Liver (tissue), 9 donors: ENCODE results near the gene OR51T1. TPM values are rescaled to one million over a fixed set of nuclear protein-coding genes. Genes with fewer than 3 reads are reported as not detected.

ENCODE experiments used
- DNase-seq: peaks from one replicate; pipeline ENCODE4 v3.0.0-alpha.2; 2017; ENCODE audit warnings: low spot score
- H3K27ac ChIP-seq, 2 donors: one replicate each; pipeline ENCODE4 v1.7.0; 2013; ENCODE audit warnings: inconsistent platforms in 2 of 2, low read length in 2 of 2, control low read depth in 1 of 2, low read depth in 1 of 2, mild to moderate bottlenecking in 1 of 2
- H3K27me3 ChIP-seq, 4 donors: one replicate each; pipeline versions ENCODE4 v1.6.1 to v1.7.0; 2013; ENCODE audit warnings: low read length in 3 of 4, inconsistent platforms in 1 of 4, mild to moderate bottlenecking in 1 of 4, moderate library complexity in 1 of 4; ENCODE audit not compliant: control insufficient read depth in 4 of 4, insufficient read depth in 4 of 4
- H3K36me3 ChIP-seq, 4 donors: one replicate each; pipeline versions ENCODE4 v1.6.1 to v1.7.0; 2013; ENCODE audit warnings: low read length in 3 of 4, mild to moderate bottlenecking in 3 of 4, low read depth in 1 of 4, moderate library complexity in 1 of 4; ENCODE audit not compliant: control insufficient read depth in 4 of 4, insufficient read depth in 3 of 4
- H3K4me1 ChIP-seq, 4 donors: one replicate each; pipeline versions ENCODE4 v1.6.1 to v1.7.0; 2013; ENCODE audit warnings: low read length in 3 of 4, mild to moderate bottlenecking in 3 of 4, moderate library complexity in 1 of 4; ENCODE audit not compliant: control insufficient read depth in 4 of 4, insufficient read depth in 4 of 4
- H3K4me3 ChIP-seq, 3 donors: one replicate each; pipeline versions ENCODE4 v1.6.1 to v1.7.0; 2013; ENCODE audit warnings: low read length in 3 of 3, control low read depth in 1 of 3, low read depth in 1 of 3, mild to moderate bottlenecking in 1 of 3
- H3K9ac ChIP-seq, 2 donors: one replicate each; pipeline ENCODE4 v1.7.0; 2013; ENCODE audit warnings: low read length in 2 of 2, mild to moderate bottlenecking in 2 of 2, moderate library complexity in 2 of 2, control low read depth in 1 of 2, low read depth in 1 of 2
- H3K9me3 ChIP-seq, 4 donors: one replicate each; pipeline versions ENCODE4 v1.6.1 to v1.7.0; 2013; ENCODE audit warnings: low read length in 3 of 4; ENCODE audit not compliant: control insufficient read depth in 4 of 4
- ATF3 ChIP-seq: IDR thresholded peaks from 2 replicates; pipeline ENCODE4 v1.6.1; 2016; ENCODE audit warnings: antibody characterized with exemption
- EGR1 ChIP-seq, 2 donors: IDR thresholded peaks; 2 replicates each; pipeline ENCODE4 v1.6.1; 2016 to 2018; ENCODE audit warnings: antibody characterized with exemption in 2 of 2, low read depth in 2 of 2
- FOXA1 ChIP-seq: IDR thresholded peaks from 2 replicates; pipeline ENCODE4 v1.6.1; 2016; ENCODE audit warnings: antibody characterized with exemption
- FOXA2 ChIP-seq: IDR thresholded peaks from 2 replicates; pipeline ENCODE4 v1.6.1; 2016; ENCODE audit warnings: antibody characterized with exemption
- GABPA ChIP-seq, 2 donors: IDR thresholded peaks in 1 of 2; conservative IDR thresholded peaks in 1 of 2; 2 replicates each; pipeline ENCODE4 v1.6.1; 2016; ENCODE audit warnings: antibody characterized with exemption in 2 of 2, mild to moderate bottlenecking in 1 of 2, moderate library complexity in 1 of 2
- HNF4A ChIP-seq, 2 donors: conservative IDR thresholded peaks; 2 replicates each; pipeline ENCODE4 v1.6.1; 2016; ENCODE audit warnings: antibody characterized with exemption in 2 of 2, mild to moderate bottlenecking in 2 of 2
- HNF4G ChIP-seq: IDR thresholded peaks from 2 replicates; pipeline ENCODE4 v1.6.1; 2016; ENCODE audit warnings: antibody characterized with exemption
- JUND ChIP-seq, 2 donors: IDR thresholded peaks; 2 replicates each; pipeline ENCODE4 v1.6.1; 2016; ENCODE audit warnings: antibody characterized with exemption in 2 of 2
- MAX ChIP-seq: IDR thresholded peaks from 2 replicates; pipeline ENCODE4 v1.6.1; 2016; ENCODE audit warnings: antibody characterized with exemption
- NR2F2 ChIP-seq: IDR thresholded peaks from 2 replicates; pipeline ENCODE4 v1.6.1; 2016; ENCODE audit warnings: antibody characterized with exemption
- RAD21 ChIP-seq, 2 donors: IDR thresholded peaks; 2 replicates each; pipeline ENCODE4 v1.6.1; 2016; ENCODE audit warnings: antibody characterized with exemption in 2 of 2, mild to moderate bottlenecking in 2 of 2
- REST ChIP-seq: IDR thresholded peaks from 2 replicates; pipeline ENCODE4 v1.6.1; 2016; ENCODE audit warnings: antibody characterized with exemption, mild to moderate bottlenecking
- RXRA ChIP-seq, 2 donors: IDR thresholded peaks; 2 replicates each; pipeline ENCODE4 v1.6.1; 2017 to 2018; ENCODE audit warnings: antibody characterized with exemption in 2 of 2, mild to moderate bottlenecking in 1 of 2
- SP1 ChIP-seq: IDR thresholded peaks from 2 replicates; pipeline ENCODE4 v1.6.1; 2018; ENCODE audit warnings: antibody characterized with exemption, mild to moderate bottlenecking
- TAF1 ChIP-seq: conservative IDR thresholded peaks from 2 replicates; pipeline ENCODE4 v1.6.1; 2016; ENCODE audit warnings: antibody characterized with exemption, mild to moderate bottlenecking
- YY1 ChIP-seq: IDR thresholded peaks from 2 replicates; pipeline ENCODE4 v1.6.1; 2016; ENCODE audit warnings: antibody characterized with exemption, mild to moderate bottlenecking
- ZBTB33 ChIP-seq: IDR thresholded peaks from 2 replicates; pipeline ENCODE4 v1.6.1; 2016; ENCODE audit warnings: antibody characterized with exemption
- WGBS: extraction: QIAGEN DNeasy Blood & Tissue Kit; methylation state at CpG from one replicate; pipeline ENCODE4 v1.1.7; 2013; 5-methylcytosine and 5-hydroxymethylcytosine counted together
- polyA plus RNA-seq, 2 donors: library from polyadenylated mRNA; stranded (reverse) in 1 of 2; unstranded in 1 of 2; fragments of 200-250 nt in 1 of 2; fragments of >200 nt in 1 of 2; fragmentation: Nextera tagmentation in 1 of 2; extraction: Ambion mirVana in 1 of 2; gene quantifications; one replicate each; pipeline versions ENCODE4 v1.2.1 to v1.2.3, GENCODE V29; 2013 to 2015
- total RNA-seq, 2 donors: library from RNA; depleted of rRNA; stranded (reverse); fragments of >200 nt; gene quantifications; one replicate each; pipeline ENCODE4 v1.2.3, GENCODE V29; 2014
- TF ChIP-seq, protein P1 (sequence below): fragments of 150-350 bp; IDR thresholded peaks from 2 replicates; pipeline ENCODE4 v1.5.1; 2017; ENCODE audit warnings: improper control_type of control experiment, low read depth, low read length; ENCODE audit not compliant: missing input control
- donor health status: healthy.
- donor health status: healthy.
- donor health status: healthy.
- donor health status: healthy.
- donor health status: healthy.

OR51T1 gene
- total and polyA plus RNA-seq, 4 donors, result not detected

DNA sequence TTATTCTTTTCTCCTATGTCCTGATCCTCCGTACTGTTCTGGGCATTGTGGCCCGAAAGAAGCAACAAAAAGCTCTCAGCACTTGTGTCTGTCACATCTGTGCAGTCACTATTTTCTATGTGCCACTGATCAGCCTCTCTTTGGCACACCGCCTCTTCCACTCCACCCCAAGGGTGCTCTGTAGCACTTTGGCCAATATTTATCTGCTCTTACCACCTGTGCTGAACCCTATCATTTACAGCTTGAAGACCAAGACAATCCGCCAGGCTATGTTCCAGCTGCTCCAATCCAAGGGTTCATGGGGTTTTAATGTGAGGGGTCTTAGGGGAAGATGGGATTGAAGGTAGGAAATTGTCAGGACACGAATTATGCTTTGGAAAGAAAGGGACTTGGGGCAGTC lies 843 bp downstream of the OR51T1 start:
- Histone ChIP-seq H3K27me3 (peaks cover 0 to 2% (median under 1%) of the 10 kb centered on the region in 4 donors), H3K27ac (no peak overlapping the region), H3K36me3 (no peaks in the 10 kb centered on the region), H3K4me3 (no peak overlapping the region), H3K9ac (no peak overlapping the region), H3K4me1 (no peaks in the 10 kb centered on the region), H3K9me3 (no peaks in the 10 kb centered on the region)
- no peak for DNase-seq
- 79% methylated on average over 5 of the region's 5 CpGs for WGBS
- TF ChIP-seq ATF3 (no peak), RAD21 (IDR thresholded peaks at IDR 0.05) (no peak), YY1 (no peak), ZBTB33 (no peak), REST (no peak), TAF1 (no peak), HNF4G (no peak), JUND (IDR thresholded peaks at IDR 0.05) (no peak)

DNA sequence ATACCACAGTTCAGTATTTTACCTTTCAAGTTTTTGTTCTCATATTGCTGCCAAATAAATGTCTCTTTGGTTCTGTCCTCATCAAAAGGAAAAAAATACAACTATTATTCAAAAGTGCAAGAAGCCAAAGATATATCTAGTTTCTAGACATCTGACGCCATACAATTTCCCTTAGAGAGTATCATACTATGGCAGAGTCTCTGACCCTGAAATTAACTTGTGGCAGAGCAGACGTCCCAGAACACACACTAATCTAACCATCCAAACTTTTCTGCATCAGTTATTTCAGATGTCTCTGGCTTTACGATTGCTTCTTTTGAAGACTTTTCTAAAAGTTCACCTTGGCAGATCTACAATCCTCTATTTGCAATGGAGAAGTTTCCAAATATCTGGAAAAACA lies 2.7 kb downstream of the OR51T1 start:
- no peaks in the 10 kb centered on the region for H3K4me1 ChIP-seq
- H3K36me3 ChIP-seq, result no peaks in the 10 kb centered on the region
- no peak for DNase-seq
- TF ChIP-seq, protein P1, sequence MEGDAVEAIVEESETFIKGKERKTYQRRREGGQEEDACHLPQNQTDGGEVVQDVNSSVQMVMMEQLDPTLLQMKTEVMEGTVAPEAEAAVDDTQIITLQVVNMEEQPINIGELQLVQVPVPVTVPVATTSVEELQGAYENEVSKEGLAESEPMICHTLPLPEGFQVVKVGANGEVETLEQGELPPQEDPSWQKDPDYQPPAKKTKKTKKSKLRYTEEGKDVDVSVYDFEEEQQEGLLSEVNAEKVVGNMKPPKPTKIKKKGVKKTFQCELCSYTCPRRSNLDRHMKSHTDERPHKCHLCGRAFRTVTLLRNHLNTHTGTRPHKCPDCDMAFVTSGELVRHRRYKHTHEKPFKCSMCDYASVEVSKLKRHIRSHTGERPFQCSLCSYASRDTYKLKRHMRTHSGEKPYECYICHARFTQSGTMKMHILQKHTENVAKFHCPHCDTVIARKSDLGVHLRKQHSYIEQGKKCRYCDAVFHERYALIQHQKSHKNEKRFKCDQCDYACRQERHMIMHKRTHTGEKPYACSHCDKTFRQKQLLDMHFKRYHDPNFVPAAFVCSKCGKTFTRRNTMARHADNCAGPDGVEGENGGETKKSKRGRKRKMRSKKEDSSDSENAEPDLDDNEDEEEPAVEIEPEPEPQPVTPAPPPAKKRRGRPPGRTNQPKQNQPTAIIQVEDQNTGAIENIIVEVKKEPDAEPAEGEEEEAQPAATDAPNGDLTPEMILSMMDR, result no peak
- TF ChIP-seq YY1, result no peak
- no peak for TF ChIP-seq RAD21 (IDR thresholded peaks at IDR 0.05)
- TF ChIP-seq FOXA2, result no peak
- TF ChIP-seq HNF4A (conservative IDR thresholded peaks at IDR 0.05), result no peak
- no peak for TF ChIP-seq RXRA (IDR thresholded peaks at IDR 0.05)
- no peak for TF ChIP-seq FOXA1
- no peak for TF ChIP-seq SP1
- no peak for TF ChIP-seq JUND (IDR thresholded peaks at IDR 0.05)
- TF ChIP-seq NR2F2, result no peak
- no peak for TF ChIP-seq ZBTB33
- TF ChIP-seq HNF4G, result no peak
- TF ChIP-seq MAX, result no peak
- TF ChIP-seq TAF1, result no peak
- no peak for TF ChIP-seq ATF3
- TF ChIP-seq REST, result no peak
- no peak for TF ChIP-seq GABPA (IDR thresholded peaks at IDR 0.05 in 1 of 2, conservative IDR thresholded peaks at IDR 0.05 in 1 of 2)
- no peak for TF ChIP-seq EGR1 (IDR thresholded peaks at IDR 0.05; ENCODE audit: low read depth in 2 of 2)
- peaks cover 0 to 2% (median under 1%) of the 10 kb centered on the region in 4 donors for H3K27me3 ChIP-seq
- no peak overlapping the region for H3K9ac ChIP-seq
- H3K4me3 ChIP-seq, result no peak overlapping the region
- 77% methylated on average over 3 of the region's 3 CpGs for WGBS
- H3K27ac ChIP-seq, result no peak overlapping the region
- H3K9me3 ChIP-seq, result no peaks in the 10 kb centered on the region
